Right kidney (tissue), 1 donor: Measurements from ENCODE around the gene LAMC3.
"Not testable (repeated sequence)": the region's sequence is repeated elsewhere in the genome, so short reads cannot be mapped to it uniquely, and the experiment has no call there.

Experiments
- DNase-seq: peaks from one replicate; pipeline ENCODE4 v3.0.0-alpha.2; 2016

The LAMC3 gene

DNA sequence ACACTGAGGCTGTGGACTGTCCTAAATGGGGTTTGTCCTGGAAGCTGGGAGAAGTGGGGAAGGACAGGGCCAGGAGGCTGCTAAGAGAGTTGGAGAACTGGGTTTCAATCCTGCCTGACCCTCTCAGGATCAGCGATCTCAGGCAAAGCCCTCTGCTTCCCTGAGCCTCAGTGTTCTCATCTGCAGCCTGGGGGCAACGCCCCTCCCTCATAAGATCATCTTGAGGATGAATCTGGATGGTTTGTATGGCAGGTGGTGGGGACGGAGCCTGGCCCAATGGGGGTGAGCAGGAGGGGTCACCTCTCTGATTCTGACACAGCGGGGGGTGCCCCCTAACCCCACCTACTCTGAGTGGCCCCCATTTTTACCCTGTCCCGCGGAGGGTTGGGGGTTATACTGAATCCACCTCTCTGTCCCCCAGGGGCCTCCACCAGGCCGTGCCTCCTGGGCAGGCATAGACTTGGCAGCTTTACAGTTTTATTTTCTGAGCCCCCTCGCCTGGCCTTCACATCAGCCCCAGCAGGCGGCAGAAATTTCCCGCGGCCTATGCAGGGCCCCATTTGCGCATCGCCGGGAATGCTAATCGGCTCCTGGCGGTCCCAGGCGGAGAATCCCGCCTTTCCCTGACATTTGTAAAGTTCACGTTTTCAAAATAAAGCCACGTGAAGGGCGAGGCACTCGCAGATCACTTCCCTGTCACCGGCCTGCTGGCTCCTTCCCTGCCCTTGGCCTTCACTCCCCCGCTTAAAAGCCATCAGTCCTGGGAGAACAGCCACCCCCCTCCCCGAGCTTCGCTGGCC lies 17.8 kb upstream of the LAMC3 start:
- DNase-seq: no peak

DNA sequence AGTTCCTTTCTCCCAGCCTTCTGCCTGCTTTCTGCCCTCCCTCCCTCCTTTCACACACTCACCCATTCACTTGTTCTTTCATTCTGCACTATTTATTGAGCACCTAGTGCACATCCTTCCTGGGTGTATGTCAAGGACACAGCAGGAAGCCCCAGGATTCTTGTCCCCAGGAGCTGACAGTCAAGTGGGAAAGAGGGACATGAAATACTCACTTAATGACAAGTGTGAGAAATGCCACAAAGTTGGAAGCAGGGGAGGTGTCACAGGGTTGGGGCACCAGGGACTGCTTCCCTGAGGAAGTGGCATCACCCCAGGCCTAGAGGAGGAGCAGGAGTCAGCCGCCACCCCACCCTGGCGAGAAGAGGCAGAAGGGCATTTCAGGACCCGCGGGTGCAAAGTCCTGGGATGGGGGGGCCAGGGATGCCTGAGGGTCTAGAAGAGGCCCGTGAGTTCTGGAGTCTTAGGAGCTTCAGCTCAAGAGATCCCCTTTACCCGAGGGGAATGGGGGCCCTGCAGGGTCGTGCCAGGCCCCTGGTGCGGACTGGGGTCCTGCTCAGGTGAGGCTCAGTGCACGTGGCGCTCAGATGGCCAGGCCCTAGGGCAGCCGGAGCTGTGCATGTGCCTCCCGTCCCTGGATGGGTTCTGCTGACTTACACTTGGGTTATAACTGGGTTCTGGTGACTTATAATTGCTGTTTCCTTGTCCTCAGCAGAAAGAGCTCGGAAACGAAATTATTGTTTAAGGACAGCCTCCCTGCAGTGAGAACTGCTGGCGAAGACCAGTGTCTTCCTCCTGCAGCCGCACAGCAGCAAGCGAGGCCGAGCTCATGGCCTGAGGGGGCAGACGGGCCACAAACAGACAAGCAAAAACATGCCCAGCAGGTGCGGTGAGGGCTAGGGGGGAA lies 16.9 kb upstream of the LAMC3 start:
- DNase-seq: no peak

DNA sequence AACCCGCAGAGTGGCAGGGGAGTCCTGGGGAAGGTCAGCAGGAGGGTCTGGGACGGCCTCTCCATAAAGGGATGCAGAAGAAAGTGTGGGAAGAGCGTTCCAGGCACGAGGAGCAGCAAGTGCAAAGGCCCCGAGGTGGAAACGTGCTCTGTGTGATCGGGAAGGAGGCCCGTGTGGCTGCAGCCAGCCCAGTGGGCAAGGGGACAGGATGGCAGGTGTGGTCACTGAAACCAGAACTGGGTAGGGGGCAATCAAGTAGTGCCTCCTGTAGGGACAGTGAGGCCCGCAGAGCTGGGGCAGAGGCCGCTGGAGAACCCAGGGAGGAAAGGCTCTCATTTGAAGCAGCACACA lies 16.3 kb upstream of the LAMC3 start:
- no peak for DNase-seq

DNA sequence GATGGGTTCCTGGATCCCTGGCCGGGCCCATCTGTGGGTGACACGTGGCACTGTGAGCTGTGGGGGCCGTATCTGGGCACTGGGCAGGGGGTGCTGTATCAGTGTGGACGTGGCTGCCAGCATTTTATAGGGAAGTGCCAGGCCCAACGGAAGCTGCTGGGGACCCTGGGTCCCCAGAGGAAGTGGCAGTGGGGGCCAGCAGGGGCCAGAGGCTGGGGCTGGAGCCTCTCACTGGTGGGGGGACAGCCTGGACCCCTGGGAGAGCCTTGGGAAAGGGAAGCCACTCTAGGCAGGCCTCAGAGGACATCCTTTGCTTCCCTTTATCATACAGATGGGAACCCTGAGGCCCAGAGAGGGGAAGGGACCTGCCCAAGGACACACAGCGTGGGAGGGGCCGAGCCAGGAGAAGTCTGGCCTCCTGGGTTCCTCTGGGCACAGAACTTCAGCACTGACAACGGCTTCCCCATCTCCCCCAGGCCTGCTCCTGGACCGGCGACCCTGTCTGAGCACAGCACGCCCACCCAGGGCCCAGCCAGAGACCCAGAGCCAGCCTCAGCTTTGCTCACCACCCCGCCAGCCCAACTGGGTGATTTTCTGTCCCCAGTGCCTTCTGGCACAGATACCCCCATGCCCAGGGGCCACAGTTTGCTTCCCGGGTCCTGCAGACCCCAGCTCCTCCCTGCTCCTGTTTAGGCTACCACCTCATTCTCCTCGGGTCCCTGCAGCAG lies 15.5 kb upstream of the LAMC3 start:
- no peak for DNase-seq

DNA sequence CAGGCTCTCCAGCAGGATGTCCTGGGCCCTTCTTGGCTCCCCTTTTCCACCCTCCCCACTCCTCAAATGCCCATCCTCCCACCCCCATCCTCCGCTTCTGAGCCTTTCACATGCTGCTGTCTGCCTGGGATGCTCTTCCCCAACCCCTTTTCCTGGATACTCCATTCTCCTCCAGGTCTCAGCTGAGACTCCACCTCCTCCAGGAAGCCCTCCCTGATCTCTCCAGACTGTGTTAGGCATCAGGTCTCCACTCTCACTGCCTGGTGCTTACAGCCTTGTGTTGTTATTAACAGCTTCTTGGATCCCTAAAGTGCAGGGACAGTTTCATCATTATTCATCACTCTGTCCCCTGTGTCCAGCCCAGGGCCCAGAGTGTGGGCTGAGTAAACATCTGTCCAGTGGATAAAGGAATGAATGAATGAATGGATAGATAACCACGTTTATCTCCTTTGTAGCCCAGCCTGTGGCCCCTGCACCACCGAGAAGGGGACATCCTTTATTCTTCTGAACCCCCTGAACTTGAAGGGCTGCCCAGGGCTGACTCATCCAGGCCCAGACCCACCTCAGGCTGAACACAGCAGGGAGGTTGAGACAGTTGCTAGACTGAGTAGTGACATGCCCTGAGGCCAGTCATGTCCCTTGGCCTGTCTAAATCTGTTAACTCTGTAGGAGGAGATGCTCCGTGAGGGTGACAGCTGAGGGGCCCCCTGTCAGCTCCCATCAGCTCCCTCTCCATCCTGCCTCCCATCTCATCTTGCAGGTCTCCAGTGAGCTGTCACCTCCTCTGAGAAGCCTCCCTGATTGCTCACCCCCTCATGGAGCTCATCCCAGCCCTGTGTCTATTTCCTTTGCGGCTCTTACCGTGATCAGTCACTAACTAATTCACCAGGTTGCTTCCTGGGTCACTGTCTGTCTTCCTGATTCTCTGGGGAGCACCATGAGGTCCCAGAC lies 14.6 kb upstream of the LAMC3 start:
- DNase-seq: no peak

DNA sequence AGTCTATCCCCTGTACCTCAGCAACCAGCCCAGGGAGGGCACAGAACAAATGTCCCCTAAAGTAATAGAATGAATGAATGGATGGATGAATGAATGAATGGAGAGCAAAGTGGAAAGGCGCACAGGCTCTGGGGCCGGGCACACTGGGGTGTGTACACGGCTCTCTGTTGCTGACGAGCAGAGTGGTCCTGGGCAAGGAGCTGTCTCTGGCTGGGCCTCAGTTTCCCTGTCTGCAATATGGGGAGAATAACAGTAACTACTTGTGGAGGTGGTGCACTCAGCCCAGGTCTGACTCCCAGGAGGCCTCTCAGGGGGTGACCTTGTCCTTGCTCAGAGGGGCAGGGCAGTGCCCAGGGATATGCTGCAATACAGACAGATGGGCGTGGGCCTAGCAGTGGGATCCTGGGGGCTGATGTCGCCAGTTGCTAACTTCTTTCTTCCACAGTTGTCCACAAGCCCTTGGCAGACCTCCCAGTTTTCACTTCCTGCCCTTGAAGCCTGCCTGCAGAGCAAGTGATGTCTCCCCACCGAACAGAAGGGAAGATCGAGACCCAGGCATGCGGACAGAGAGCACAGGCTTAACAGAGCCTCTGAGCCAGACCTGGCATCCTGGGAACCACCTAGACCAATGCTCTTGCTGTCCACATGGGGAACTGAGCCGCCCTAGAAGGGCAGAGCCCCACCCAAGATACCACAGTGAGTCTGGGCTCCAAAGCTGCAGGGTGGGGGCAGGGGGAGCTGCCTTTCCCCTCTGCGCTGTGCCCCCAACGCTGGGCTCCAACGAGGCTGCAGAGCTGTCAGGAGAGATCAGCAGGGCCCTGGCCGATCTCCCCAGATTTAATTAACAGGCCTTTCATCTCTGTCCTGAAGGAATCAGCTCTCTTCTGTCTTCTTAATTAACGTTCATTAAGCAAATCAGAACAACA lies 13.6 kb upstream of the LAMC3 start:
- no peak for DNase-seq

DNA sequence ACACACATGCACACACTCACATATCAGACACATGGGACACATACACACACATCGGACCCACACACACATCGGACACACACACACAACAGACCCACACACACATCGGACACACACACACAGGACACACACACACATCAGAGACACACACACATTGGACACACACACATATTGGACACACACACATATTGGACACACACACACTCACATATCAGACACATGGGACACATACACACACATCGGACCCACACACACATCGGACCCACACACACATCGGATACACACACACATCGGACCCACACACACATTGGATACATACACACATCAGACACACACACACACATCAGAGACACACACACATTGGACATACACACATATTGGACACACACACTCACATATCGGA lies 12.8 kb upstream of the LAMC3 start:
- no peak for DNase-seq

DNA sequence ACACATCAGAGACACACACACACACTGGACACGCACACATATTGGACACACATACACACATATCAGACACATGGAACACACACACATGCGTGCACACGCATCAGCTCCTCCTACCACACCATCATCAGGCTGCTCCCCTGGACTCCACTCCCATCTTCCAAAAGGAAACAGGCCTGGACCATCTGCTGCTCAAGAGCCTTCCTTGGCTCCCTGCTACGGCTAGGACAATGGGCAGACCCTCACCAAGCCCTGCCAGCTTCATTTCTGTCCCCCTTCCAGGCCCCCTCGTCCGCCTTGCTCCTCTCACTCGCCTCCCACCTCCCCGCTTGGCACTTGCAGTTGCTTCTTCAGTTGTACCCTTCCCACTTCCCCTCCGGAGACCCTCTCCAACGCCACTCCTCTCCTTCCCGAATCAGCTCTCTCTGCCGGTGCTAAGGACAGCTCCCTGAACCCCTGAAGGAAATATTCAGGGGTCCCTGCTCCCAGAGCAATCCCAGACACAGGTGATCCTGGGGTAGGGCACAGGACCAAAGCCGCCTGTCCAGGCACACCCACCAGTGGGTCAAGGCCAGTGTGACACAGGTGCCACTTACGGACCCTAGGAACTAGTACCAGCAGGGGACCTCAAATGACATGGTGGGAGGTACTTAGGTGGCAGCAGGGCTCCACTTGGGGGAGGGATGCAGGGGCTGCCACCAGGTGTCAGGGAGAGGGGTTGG lies 12.1 kb upstream of the LAMC3 start:
- no peak for DNase-seq

DNA sequence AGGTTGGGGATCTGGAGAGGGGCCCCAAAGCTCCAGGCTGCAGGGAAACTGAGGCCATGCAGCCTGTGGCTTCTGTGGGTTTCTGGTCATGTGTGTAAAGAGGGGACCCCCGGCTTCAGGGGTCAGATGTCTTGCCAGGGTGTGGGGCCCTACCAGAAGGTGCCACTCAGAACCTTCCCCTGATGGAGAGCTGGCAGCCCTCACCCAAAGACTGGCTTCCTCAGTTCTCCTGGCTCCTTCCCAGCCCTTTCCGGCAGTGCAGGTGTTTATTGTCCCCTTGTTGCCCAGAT lies 11.6 kb upstream of the LAMC3 start:
- no peak for DNase-seq

DNA sequence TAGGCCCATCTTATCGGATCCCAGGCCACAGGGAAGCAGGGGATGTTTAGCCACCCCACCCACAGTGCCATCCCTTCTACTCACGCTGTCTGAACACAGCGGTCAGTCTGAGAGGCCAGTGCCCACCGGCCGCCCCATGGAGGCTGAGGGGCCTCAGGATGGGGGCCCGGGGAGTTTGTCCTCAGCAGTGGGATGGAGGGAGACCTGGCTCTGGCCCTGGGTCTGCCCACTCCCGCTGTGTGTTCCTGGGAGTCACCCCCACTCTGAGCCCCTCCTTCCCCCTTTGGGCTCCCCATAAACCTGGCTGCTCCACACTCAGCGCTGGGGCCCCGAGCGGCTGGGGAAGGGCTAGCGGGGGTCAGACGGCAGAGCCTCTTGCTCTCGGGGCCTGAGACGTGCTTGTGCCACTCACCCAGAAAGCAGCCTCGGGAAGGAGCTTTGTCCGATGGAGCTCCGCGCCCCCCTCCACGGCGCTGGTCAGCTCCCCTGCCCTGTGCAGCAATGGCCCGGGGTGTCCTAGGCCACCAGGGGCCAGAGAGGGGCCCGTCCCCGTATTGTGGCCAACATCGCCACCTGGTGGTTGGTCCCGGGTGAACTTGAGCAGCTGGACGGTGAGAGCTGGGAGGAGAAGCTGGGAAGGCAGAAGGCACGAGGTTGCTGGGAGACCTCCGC lies 10.9 kb upstream of the LAMC3 start:
- DNase-seq: peak; percentile 63

DNA sequence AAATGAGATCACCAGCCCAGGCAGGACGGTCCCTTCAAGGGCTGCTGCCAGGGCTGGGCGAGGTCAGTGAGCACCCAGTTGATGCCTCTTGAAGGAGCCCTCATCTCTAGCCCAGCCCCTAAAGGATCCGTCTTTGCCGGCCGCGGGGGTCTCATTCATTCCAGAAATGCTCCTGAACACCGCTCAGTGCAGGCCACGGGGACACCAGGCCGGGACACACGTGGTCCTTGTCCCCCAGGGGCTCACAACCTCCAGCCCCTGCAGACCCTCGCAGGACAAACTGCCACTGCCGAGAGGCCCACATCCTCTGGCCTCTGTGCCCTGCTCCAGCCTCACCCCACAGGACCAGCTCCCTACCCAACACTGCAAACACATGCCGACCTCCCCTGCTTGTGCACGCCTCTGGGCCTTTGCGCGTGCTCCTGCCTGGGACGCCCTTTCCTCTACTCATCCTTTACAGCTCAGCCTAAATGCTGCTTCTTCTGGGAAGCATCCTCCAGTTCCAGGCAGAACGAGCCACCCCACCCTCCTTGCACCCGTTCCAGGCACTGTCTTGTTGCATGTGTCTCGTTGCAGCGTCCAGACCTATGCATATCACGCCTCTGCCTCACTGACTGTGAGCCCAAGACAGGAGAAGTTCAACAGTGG lies 10.3 kb upstream of the LAMC3 start:
- DNase-seq: no peak

DNA sequence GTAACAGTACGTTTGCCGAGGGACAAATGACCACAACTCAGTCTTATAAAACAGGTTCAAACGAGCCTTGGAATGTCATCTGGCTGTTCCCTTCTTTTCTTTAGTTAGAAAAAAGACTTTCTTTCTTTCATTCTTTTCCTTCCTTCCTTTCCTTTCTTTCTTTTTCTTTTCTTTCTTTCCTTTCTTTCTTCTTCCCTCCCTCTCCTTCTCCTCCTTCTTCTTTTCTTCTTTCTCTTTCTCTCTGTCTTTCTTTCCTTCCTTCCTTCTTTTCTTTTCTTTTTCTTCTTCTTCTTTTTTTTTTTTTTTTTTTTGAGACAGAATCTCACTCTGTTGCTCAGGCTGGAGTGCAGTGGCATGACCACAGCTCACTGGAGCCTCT lies 9.7 kb upstream of the LAMC3 start:
- DNase-seq: no peak

DNA sequence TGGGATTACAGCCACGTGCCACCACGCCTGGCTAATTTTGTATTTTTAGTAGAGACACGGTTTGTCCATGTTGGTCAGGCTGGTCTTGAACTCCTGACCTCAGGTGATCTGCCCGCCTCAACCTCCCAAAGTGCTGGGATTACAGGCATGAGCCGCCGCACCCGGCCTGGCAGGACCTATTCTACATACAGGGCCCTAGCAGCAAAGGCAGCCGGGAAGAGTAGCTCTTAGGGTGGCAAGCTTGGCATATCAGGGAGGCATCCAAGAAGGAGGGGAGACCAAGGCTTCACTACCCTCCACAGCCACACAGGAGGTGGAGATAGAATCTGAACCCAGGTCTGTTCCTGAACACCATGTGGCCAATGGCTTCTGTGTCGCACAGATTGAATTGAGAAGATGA lies 8.4 kb upstream of the LAMC3 start:
- DNase-seq: not testable (repeated sequence)

DNA sequence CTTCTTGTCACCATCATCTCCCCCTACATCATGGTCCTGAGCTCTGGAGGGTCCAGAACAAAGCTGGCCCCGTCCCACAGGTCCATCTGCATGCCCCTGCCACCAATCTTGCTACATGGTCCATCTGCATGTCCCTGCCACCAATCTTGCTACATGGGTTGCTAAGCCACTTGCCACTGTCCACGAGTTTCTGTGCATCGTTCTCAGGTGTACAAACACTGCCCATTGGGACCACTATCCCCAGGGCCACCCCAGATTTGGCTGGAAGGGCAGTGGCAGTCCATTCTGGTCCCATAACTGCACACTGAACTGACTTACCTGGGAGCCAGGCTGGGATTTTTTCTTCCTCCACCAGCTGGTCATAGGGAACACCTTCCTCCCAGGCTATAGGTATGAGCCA lies 8.0 kb upstream of the LAMC3 start:
- no peak for DNase-seq

DNA sequence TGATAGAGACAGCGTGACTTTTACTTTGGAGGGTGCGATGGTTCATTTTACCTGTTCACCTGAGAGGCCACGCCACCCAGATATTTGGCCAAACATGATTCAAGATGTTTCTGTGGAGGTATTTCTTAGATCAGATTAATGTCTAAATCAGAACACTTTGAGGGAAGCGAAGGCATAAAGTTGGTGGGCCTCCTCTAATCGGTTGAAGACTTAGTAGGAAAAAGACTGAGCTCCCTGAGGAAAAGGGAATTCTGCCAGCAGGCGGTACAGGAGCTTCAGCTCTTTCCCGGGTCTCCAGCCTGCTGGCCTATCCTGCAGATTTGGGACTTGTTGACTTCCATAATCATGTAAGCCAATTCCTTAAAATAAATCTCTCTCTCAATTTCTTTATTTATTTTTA lies 7.0 kb upstream of the LAMC3 start:
- no peak for DNase-seq

DNA sequence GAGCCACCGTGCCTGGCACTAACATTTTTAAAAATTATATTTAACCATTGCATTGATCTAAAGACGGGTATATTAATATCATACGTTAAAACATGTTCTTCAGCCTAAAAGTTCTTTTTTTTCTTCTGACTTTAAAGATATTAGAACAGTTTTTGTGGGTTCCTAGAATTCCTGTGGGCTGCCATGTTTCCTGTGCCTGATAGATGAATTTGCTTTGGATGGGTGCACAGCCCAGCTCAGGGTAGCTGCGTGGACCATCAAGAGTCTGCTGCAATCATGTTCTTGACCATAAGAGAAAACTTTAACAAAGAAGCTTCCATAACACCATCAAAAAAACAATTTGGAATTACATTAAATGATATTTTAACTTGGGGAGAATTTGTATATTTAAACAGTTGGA lies 2.4 kb upstream of the LAMC3 start:
- DNase-seq: no peak

DNA sequence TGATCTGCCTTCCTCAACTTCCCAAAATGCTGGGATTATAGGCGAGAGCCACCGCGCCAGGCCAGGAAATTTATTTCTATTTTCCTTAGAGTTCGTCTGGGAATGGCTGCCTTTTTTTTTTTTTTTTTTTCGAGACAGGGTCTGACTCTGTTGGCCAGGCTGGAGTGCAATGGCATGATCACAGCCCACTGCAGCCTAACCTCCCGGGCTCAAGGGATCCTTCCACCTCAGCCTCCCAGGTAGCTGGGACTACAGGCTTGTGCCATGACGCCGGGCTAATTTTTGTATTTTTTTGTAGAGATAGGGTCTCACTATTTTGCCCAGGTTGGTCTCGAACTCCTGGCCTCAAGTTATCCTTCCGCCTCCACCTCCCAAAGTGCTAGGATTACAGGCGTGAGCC lies 888 bp upstream of the LAMC3 start:
- DNase-seq: no peak

DNA sequence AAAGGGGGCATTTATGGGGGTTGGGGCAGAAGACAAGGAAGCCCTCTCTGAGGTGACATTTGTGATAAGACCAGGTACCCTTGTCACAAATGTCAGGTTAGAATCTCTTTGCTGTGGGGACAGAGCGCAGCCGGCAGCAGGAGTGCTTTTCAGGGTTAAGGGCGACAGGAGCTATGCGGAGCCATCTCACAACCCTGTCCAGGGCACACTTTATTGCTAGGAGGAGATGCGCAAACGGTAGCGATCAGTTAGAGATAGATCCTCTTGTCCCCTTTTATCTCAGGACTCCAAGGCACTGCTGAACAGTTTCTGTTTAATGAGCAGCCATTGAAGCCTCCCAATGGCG lies 438 bp upstream of the LAMC3 start:
- DNase-seq: no peak

DNA sequence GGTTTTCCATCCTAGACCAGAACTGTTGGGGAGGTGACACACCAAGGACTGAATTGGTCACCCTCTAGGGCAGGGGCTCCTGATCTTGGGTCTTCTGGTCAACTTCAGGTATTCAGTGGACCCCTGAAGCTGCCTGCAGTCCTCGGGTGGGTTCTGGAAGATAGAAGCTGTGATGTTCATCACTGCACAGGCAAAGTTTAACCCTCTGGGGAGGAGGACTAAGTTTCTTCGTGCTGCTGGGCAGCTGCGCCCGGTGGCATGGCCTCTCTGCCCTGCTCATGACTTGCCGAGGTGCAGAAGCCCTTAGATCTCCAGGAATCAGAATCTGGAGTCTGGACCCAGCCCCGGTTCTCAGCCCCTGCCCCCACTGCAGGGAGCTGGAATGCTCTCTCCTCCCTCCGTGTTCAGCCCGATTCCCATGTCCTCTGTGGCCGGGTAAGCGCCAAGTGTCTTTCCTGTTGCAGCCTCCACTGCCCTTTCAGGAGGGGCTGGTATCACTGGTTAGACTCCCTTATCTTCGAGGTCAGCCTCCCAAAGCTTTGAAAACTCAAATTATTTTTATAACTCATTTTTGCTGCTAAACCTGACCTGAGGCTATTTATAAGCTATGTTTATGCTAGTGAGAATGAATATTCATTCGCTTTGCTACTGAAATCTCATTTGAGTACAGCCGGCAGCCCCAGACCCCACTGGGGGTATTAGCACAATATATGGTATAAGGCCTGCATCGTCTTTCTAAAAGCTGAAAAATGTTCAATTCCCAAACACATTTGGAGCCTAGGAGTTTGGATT lies 1.7 kb downstream of the LAMC3 start:
- DNase-seq: no peak
